Naive thymus-derived CD4-positive, alpha-beta T cell (primary cell): ENCODE results near the gene VWF. TPM values are rescaled to one million over a fixed set of nuclear protein-coding genes. Genes with fewer than 3 reads are reported as not detected.

Experiments
- ATAC-seq: fragments of 150-1000 bp; cut with Tn5 transposase; 2 replicates; pipeline ENCODE4 v1.10.0; 2021; ENCODE audit warnings: mild to moderate bottlenecking, moderate library complexity
- CTCF ChIA-PET: fragments of 350-600 bp; sonication (Branson Sonifier 250); formaldehyde crosslinking; loops from one replicate; lab custom pipeline; 2021; ENCODE audit warnings: antibody characterized with exemption; lab: Charles Lee
- POLR2A ChIA-PET: fragments of 350-600 bp; sonication (Branson Sonifier 250); formaldehyde crosslinking; loops from one replicate; lab custom pipeline; 2021; ENCODE audit warnings: antibody characterized with exemption, inconsistent platforms; lab: Charles Lee
- DNase-seq, 9 donors: peaks; one replicate each; pipeline versions ENCODE4 v3.0.0 to v3.0.0-alpha.2; 2020 to 2022; ENCODE audit warnings: mixed read lengths in 1 of 9
- H3K27ac ChIP-seq: one replicate; pipeline ENCODE4 v1.7.0; 2013; ENCODE audit warnings: mild to moderate bottlenecking, low read depth, low read length, moderate library complexity
- H3K27me3 ChIP-seq, 2 donors: one replicate each; pipeline ENCODE4 v1.7.0; 2013; ENCODE audit warnings: low read length in 2 of 2, mild to moderate bottlenecking in 2 of 2, moderate library complexity in 2 of 2; ENCODE audit not compliant: control insufficient read depth in 2 of 2, insufficient read depth in 2 of 2
- H3K36me3 ChIP-seq, 3 experiments: 1 replicate in 2 of 3; 2 replicates in 1 of 3; pipeline ENCODE4 v1.7.0; 2013; ENCODE audit warnings: low read length in 3 of 3, mild to moderate bottlenecking in 3 of 3, moderate library complexity in 1 of 3; ENCODE audit not compliant: insufficient read depth in 3 of 3, control insufficient read depth in 2 of 3
- H3K4me1 ChIP-seq, 2 donors: one replicate each; pipeline ENCODE4 v1.7.0; 2013; ENCODE audit warnings: low read length in 2 of 2, mild to moderate bottlenecking in 2 of 2, moderate library complexity in 1 of 2; ENCODE audit not compliant: control insufficient read depth in 2 of 2, insufficient read depth in 2 of 2
- H3K4me3 ChIP-seq: 2 replicates; pipeline ENCODE4 v1.7.0; 2013; ENCODE audit warnings: mild to moderate bottlenecking, low read length
- H3K9me3 ChIP-seq, 3 experiments: 1 replicate in 2 of 3; 2 replicates in 1 of 3; pipeline ENCODE4 v1.7.0; 2013; ENCODE audit warnings: low read length in 3 of 3; ENCODE audit not compliant: control insufficient read depth in 2 of 3
- H3K27ac Mint-ChIP-seq, 9 donors: one replicate each; pipeline ENCODE4 v1.8.0; 2020 to 2022; ENCODE audit warnings: mixed read lengths in 9 of 9, mild to moderate bottlenecking in 8 of 9, moderate library complexity in 5 of 9, inconsistent platforms in 2 of 9
- H3K27me3 Mint-ChIP-seq, 5 donors: one replicate each; pipeline ENCODE4 v1.8.0; 2021 to 2022; ENCODE audit warnings: mixed read lengths in 5 of 5, mild to moderate bottlenecking in 1 of 5
- H3K36me3 Mint-ChIP-seq, 5 donors: one replicate each; pipeline ENCODE4 v1.8.0; 2020 to 2022; ENCODE audit warnings: mixed read lengths in 5 of 5, mild to moderate bottlenecking in 3 of 5, inconsistent platforms in 1 of 5
- H3K4me1 Mint-ChIP-seq, 7 donors: one replicate each; pipeline ENCODE4 v1.8.0; 2020 to 2022; ENCODE audit warnings: mixed read lengths in 7 of 7, mild to moderate bottlenecking in 3 of 7, inconsistent platforms in 1 of 7
- H3K4me3 Mint-ChIP-seq, 10 donors: one replicate each; pipeline ENCODE4 v1.8.0; 2020 to 2022; ENCODE audit warnings: mild to moderate bottlenecking in 10 of 10, mixed read lengths in 10 of 10, moderate library complexity in 6 of 10, inconsistent platforms in 2 of 10
- H3K9me3 Mint-ChIP-seq, 11 donors: one replicate each; pipeline ENCODE4 v1.8.0; 2020 to 2022; ENCODE audit warnings: mixed read lengths in 11 of 11, mild to moderate bottlenecking in 4 of 11, inconsistent platforms in 1 of 11, moderate library complexity in 1 of 11
- intact Hi-C, 2 donors: fragments of 100-400 bp; cut with micrococcal nuclease; formaldehyde crosslinking; loops; one replicate each; pipeline ENCODE4 v1.15.1; 2023
- polyA plus RNA-seq, 2 donors: library from polyadenylated mRNA; unstranded; fragments of 300-500 nt; fragmentation: Illumina TruSeq; gene quantifications; one replicate each; pipeline ENCODE4 v1.2.3, GENCODE V29; 2021
- total RNA-seq, 6 experiments: library from RNA in 5 of 6; stranded (reverse) in 5 of 6; gene quantifications; 1 replicate in 5 of 6; 2 replicates in 1 of 6; pipeline ENCODE4 v1.2.3 and lab custom pipeline; 2021 to 2026

VWF gene
- total and polyA plus RNA-seq, 7 experiments from 2014 or later, result 0.21 to 0.34 (median 0.32) TPM; not detected in 4

- peaks cover 9 to 15% of the 10 kb centered on the region in 2 donors for H3K4me1 ChIP-seq
- Mint-ChIP-seq H3K4me1 (peaks cover 24 to 26% (median 25%) of the 10 kb centered on the region in 7 donors), H3K36me3 (no peaks in the 10 kb centered on the region), H3K27ac (peak overlapping the region in 1 of 9 donors; percentile 72), H3K9me3 (no peaks in the 10 kb centered on the region), H3K27me3 (peaks cover 0 to 32% (median 5%) of the 10 kb centered on the region in 5 donors), H3K4me3 (peak overlapping the region in 1 of 10 donors; percentile 58)
- H3K27me3 ChIP-seq, result no peaks in the 10 kb centered on the region
- no peaks in the 10 kb centered on the region for H3K36me3 ChIP-seq
- intact Hi-C loops, result loop anchor here in 1 of 2 donors (10.0 kb wide), 1 partner anchor 87 kb away; no protein-coding TSS in a partner anchor
- CTCF ChIA-PET, result no interaction called here
- ATAC-seq (no peak), DNase-seq (no peak)
- no peak overlapping the region for H3K27ac ChIP-seq
- no peaks in the 10 kb centered on the region for H3K9me3 ChIP-seq
- H3K4me3 ChIP-seq, result no peak overlapping the region
- POLR2A ChIA-PET, result no interaction called here
These were observed 46.8 kb downstream of the VWF start for GRCh38 chr12:6077692-6078083.

- Mint-ChIP-seq H3K9me3 (no peaks in the 10 kb centered on the region), H3K27ac (no peak overlapping the region), H3K4me3 (no peak overlapping the region), H3K4me1 (peaks cover 24 to 26% (median 25%) of the 10 kb centered on the region in 7 donors), H3K27me3 (peaks cover 0 to 30% (median 5%) of the 10 kb centered on the region in 5 donors), H3K36me3 (no peaks in the 10 kb centered on the region)
- Histone ChIP-seq H3K9me3 (no peaks in the 10 kb centered on the region), H3K27ac (no peak overlapping the region), H3K4me1 (peaks cover 9 to 15% of the 10 kb centered on the region in 2 donors), H3K4me3 (no peak overlapping the region), H3K36me3 (no peaks in the 10 kb centered on the region), H3K27me3 (no peaks in the 10 kb centered on the region)
- ATAC-seq (no peak), DNase-seq (no peak)
- intact Hi-C loops, result loop anchor here in 1 of 2 donors (10.0 kb wide), 1 partner anchor 88 kb away; no protein-coding TSS in a partner anchor
- CTCF ChIA-PET, result interaction anchor here (0.6 to 1.0 kb wide), 3 partner anchors 92 to 293 kb away, joined by 3 to 5 read pairs (median 4); no protein-coding TSS in a partner anchor
- POLR2A ChIA-PET, result no interaction called here
These were observed 47.4 kb downstream of the VWF start for GRCh38 chr12:6076776-6077691.

GRCh38 chr12:6076346-6076745 is 48.1 kb downstream of the VWF start:
- Histone ChIP-seq H3K36me3 (no peaks in the 10 kb centered on the region), H3K4me1 (peaks cover 9 to 15% of the 10 kb centered on the region in 2 donors), H3K27ac (no peak overlapping the region), H3K9me3 (no peaks in the 10 kb centered on the region), H3K4me3 (no peak overlapping the region), H3K27me3 (no peaks in the 10 kb centered on the region)
- Mint-ChIP-seq H3K27me3 (peaks cover 0 to 30% (median 5%) of the 10 kb centered on the region in 5 donors), H3K4me1 (peaks cover 24 to 26% (median 25%) of the 10 kb centered on the region in 7 donors), H3K27ac (peak overlapping the region in 1 of 9 donors; percentile 48), H3K9me3 (no peaks in the 10 kb centered on the region), H3K4me3 (peak overlapping the region in 8 of 10 donors; percentile 0 to 92 (median 56)), H3K36me3 (no peaks in the 10 kb centered on the region)
- CTCF ChIA-PET, result interaction anchor here (0.6 to 2.6 kb wide), 6 partner anchors 62 to 294 kb away, joined by 3 to 10 read pairs (median 4); no protein-coding TSS in a partner anchor
- POLR2A ChIA-PET, result no interaction called here
- ATAC-seq (no peak), DNase-seq (no peak)
- intact Hi-C loops, result loop anchor here in 1 of 2 donors (10.0 kb wide), 1 partner anchor 88 kb away; no protein-coding TSS in a partner anchor

GRCh38 chr12:6074979-6075585 is 49.4 kb downstream of the VWF start:
- peak overlapping the region in 7 of 9 donors; percentile 32 to 94 (median 52) for H3K27ac Mint-ChIP-seq

GRCh38 chr12:6074427-6074826 is 50.0 kb downstream of the VWF start:
- H3K4me3 ChIP-seq, result peak overlapping the region; percentile 32
- no peaks in the 10 kb centered on the region for H3K36me3 ChIP-seq
- Mint-ChIP-seq H3K4me1 (peaks cover 29 to 36% (median 34%) of the 10 kb centered on the region in 7 donors), H3K27ac (peak overlapping the region in 7 of 9 donors; percentile 32 to 94 (median 65)), H3K9me3 (no peaks in the 10 kb centered on the region), H3K27me3 (peaks cover 0 to 30% (median 5%) of the 10 kb centered on the region in 5 donors), H3K4me3 (peak overlapping the region; percentile 83 to 94 (median 89)), H3K36me3 (no peaks in the 10 kb centered on the region)
- ChIA-PET CTCF (interaction anchor here (2.5 to 2.6 kb wide), 2 partner anchors 121 to 205 kb away, joined by 9 to 10 read pairs; no protein-coding TSS in a partner anchor), POLR2A (interaction anchor here (1.0 kb wide), 1 partner anchor 94 kb away, joined by 3 read pairs; no protein-coding TSS in a partner anchor)
- intact Hi-C loops, result loop anchor here in 1 of 2 donors (1.0 to 10.0 kb wide), 3 partner anchors 11 to 90 kb away; no protein-coding TSS in a partner anchor
- H3K27me3 ChIP-seq, result no peaks in the 10 kb centered on the region
- ATAC-seq (peak; percentile 72), DNase-seq (peak in 6 of 9 donors; percentile 37 to 60 (median 42))
- no peak overlapping the region for H3K27ac ChIP-seq
- H3K9me3 ChIP-seq, result no peaks in the 10 kb centered on the region
- H3K4me1 ChIP-seq, result peaks cover 12 to 23% of the 10 kb centered on the region in 2 donors

More at GRCh38 chr12:6074979-6075585, 49.4 kb downstream of the VWF start:
- intact Hi-C loops, result loop anchor here in 1 of 2 donors (1.0 to 10.0 kb wide), 6 partner anchors 12 to 203 kb away; no protein-coding TSS in a partner anchor
- Mint-ChIP-seq H3K4me1 (peaks cover 23 to 29% (median 27%) of the 10 kb centered on the region in 7 donors), H3K36me3 (no peaks in the 10 kb centered on the region), H3K4me3 (peak overlapping the region; percentile 83 to 94 (median 89)), H3K9me3 (no peaks in the 10 kb centered on the region), H3K27me3 (peaks cover 0 to 30% (median 5%) of the 10 kb centered on the region in 5 donors)
- POLR2A ChIA-PET, result interaction anchor here (1.1 kb wide), 1 partner anchor 66 kb away, joined by 3 read pairs; no protein-coding TSS in a partner anchor
- peak in 6 of 9 donors; percentile 30 to 48 (median 40) for DNase-seq
- H3K9me3 ChIP-seq, result no peaks in the 10 kb centered on the region
- H3K36me3 ChIP-seq, result no peaks in the 10 kb centered on the region
- no peaks in the 10 kb centered on the region for H3K27me3 ChIP-seq
- peak overlapping the region; percentile 32 for H3K4me3 ChIP-seq
- CTCF ChIA-PET, result interaction anchor here (0.7 to 2.6 kb wide), 6 partner anchors 63 to 205 kb away, joined by 3 to 10 read pairs (median 4); no protein-coding TSS in a partner anchor
- H3K27ac ChIP-seq, result no peak overlapping the region
- peaks cover 9 to 18% of the 10 kb centered on the region in 2 donors for H3K4me1 ChIP-seq
- ATAC-seq, result peak; percentile 84
